UCSD-AML1 (cell line): ENCODE results near the gene LTBP1.

Experiments used
- DNase-seq: peaks from one replicate; lab custom pipeline; 2025; ENCODE audit not compliant: unreplicated experiment; lab: John Stamatoyannopoulos, UW

Gene LTBP1

GRCh38 chr2:33247365-33247764 is 300.6 kb downstream of the LTBP1 start:
- no peak for DNase-seq

GRCh38 chr2:33250417-33251029 is 303.8 kb downstream of the LTBP1 start:
- DNase-seq: no peak

- no peak for DNase-seq
These were observed 309.5 kb downstream of the LTBP1 start for GRCh38 chr2:33256162-33256755.

GRCh38 chr2:33258387-33258786 is 311.6 kb downstream of the LTBP1 start:
- no peak for DNase-seq

GRCh38 chr2:33262097-33262496 is 315.3 kb downstream of the LTBP1 start:
- no peak for DNase-seq

- DNase-seq: no peak
These were observed 318.0 kb downstream of the LTBP1 start for GRCh38 chr2:33264766-33265165.

GRCh38 chr2:33265584-33266338 is 319.0 kb downstream of the LTBP1 start:
- DNase-seq: no peak

- DNase-seq: no peak
These were observed 319.7 kb downstream of the LTBP1 start for GRCh38 chr2:33266467-33266866.

- no peak for DNase-seq
These were observed 320.3 kb downstream of the LTBP1 start for GRCh38 chr2:33267043-33267442.

GRCh38 chr2:33267756-33268155 is 321.0 kb downstream of the LTBP1 start:
- no peak for DNase-seq

- DNase-seq: no peak
These were observed 321.6 kb downstream of the LTBP1 start for GRCh38 chr2:33268246-33268831.

GRCh38 chr2:33272001-33272400 is 325.2 kb downstream of the LTBP1 start:
- DNase-seq: no peak

- DNase-seq: no peak
These were observed 326.7 kb downstream of the LTBP1 start for GRCh38 chr2:33273479-33273878.

GRCh38 chr2:33274524-33274923 is 327.8 kb downstream of the LTBP1 start:
- no peak for DNase-seq

- no peak for DNase-seq
These were observed 329.1 kb downstream of the LTBP1 start for GRCh38 chr2:33275689-33276444.

- no peak for DNase-seq
These were observed 330.3 kb downstream of the LTBP1 start for GRCh38 chr2:33277002-33277426.

GRCh38 chr2:33278245-33278943 is 331.6 kb downstream of the LTBP1 start:
- DNase-seq: no peak

GRCh38 chr2:33284287-33284686 is 337.5 kb downstream of the LTBP1 start:
- no peak for DNase-seq

GRCh38 chr2:33287507-33288005 is 340.8 kb downstream of the LTBP1 start:
- no peak for DNase-seq

- DNase-seq: no peak
These were observed 341.3 kb downstream of the LTBP1 start for GRCh38 chr2:33288011-33288410.
